Transverse colon (tissue), 4 donors: ENCODE data around the gene CILP2. TPM values are rescaled to one million over a fixed set of nuclear protein-coding genes. Genes with fewer than 3 reads are reported as not detected.

Experiments
- DNase-seq: peaks from one replicate; pipeline ENCODE4 v3.0.0-alpha.2; 2019
- H3K27ac ChIP-seq, 4 donors: fragments of 200-600 bp; sonication (generic); 2 replicates each; pipeline ENCODE4 v1.5.1; 2016 to 2018; ENCODE audit warnings: inconsistent platforms in 4 of 4
- H3K27me3 ChIP-seq: fragments of 200-600 bp; sonication (generic); 2 replicates; pipeline ENCODE4 v1.5.1; 2017; ENCODE audit warnings: inconsistent platforms
- H3K36me3 ChIP-seq, 4 donors: fragments of 200-600 bp; sonication (generic); 2 replicates each; pipeline ENCODE4 v1.5.1; 2017 to 2019; ENCODE audit warnings: inconsistent platforms in 4 of 4
- H3K4me1 ChIP-seq, 4 donors: fragments of 200-600 bp; sonication (generic); 2 replicates each; pipeline ENCODE4 v1.5.1; 2017 to 2020; ENCODE audit warnings: inconsistent platforms in 4 of 4
- H3K4me3 ChIP-seq, 4 donors: fragments of 200-600 bp; sonication (generic); 1 replicate in 1 of 4; 2 replicates in 3 of 4; pipeline versions ENCODE4 v1.5.1 to v1.6.1; 2017 to 2019; ENCODE audit warnings: inconsistent platforms in 4 of 4
- H3K9me3 ChIP-seq, 2 donors: fragments of 200-600 bp; sonication (generic); 2 replicates each; pipeline ENCODE4 v1.5.1; 2017 to 2019; ENCODE audit warnings: inconsistent platforms in 2 of 2
- CTCF ChIP-seq, 5 experiments: fragments of 200-600 bp in 3 of 5; fragments of 450-650 bp in 2 of 5; sonication (generic) in 3 of 5; IDR thresholded peaks; 1 replicate in 2 of 5; 2 replicates in 3 of 5; pipeline ENCODE4 v1.5.1; 2016 to 2017; ENCODE audit warnings: antibody characterized with exemption in 5 of 5, inconsistent platforms in 3 of 5, mild to moderate bottlenecking in 2 of 5, moderate library complexity in 1 of 5
- EP300 ChIP-seq: sonication (generic); formaldehyde crosslinking; IDR thresholded peaks from one replicate; pipeline ENCODE4 v1.6.1; 2017; ENCODE audit warnings: antibody characterized with exemption, low read depth
- POLR2A ChIP-seq: fragments of 450-650 bp; IDR thresholded peaks from one replicate; pipeline ENCODE4 v1.6.1; 2016; ENCODE audit warnings: antibody characterized with exemption, mild to moderate bottlenecking, moderate library complexity
- POLR2AphosphoS5 ChIP-seq, 3 donors: sonication (generic); formaldehyde crosslinking; IDR thresholded peaks; one replicate each; pipeline ENCODE4 v1.6.1; 2016; ENCODE audit warnings: antibody characterized with exemption in 3 of 3
- WGBS, 2 donors: methylation state at CpG; one replicate each; pipeline ENCODE4 v1.1.5; 2018; ENCODE audit warnings: low coverage in 1 of 2; 5-methylcytosine and 5-hydroxymethylcytosine counted together
- in situ Hi-C, 4 donors: fragments of 200-750 bp; cut with MboI; loops; one replicate each; pipeline versions ENCODE4 v1.15.0 to v1.15.1; 2017; ENCODE audit warnings: low sequenced_read_pairs in 3 of 4, low pct_ligation_motif_present in 1 of 4, low pct_unique_long_range_greater_than_20kb in 1 of 4
- intact Hi-C: fragments of 100-400 bp; cut with DNase I; formaldehyde crosslinking; loops from one replicate; pipeline ENCODE4 v1.15.1; 2023; ENCODE audit warnings: low total_unique reads
- total RNA-seq, 4 donors: library from RNA; depleted of rRNA; stranded (reverse); fragments of >200 nt; gene quantifications; one replicate each; pipeline ENCODE4 v1.1.0, GENCODE V29; 2016

CILP2 gene
- total RNA-seq, 4 donors from 2014 or later: 0.48 TPM; not detected in 3

GRCh38 chr19:19554074-19555023 lies 16.3 kb downstream of the CILP2 start:
- H3K9me3 ChIP-seq: no peaks in the 10 kb centered on the region
- DNase-seq: peak; percentile 62
- no peak overlapping the region for H3K4me3 ChIP-seq
- intact Hi-C loops: no loop called here
- H3K27me3 ChIP-seq: peaks cover 4% of the 10 kb centered on the region
- no peaks in the 10 kb centered on the region for H3K36me3 ChIP-seq
- TF ChIP-seq POLR2A (no peak), EP300 (no peak), POLR2AphosphoS5 (IDR thresholded peaks at IDR 0.05) (no peak), CTCF (IDR thresholded peaks at IDR 0.05) (peak; percentile 58 to 84 (median 67))
- in situ Hi-C loops: no loop called here
- no peaks in the 10 kb centered on the region for H3K4me1 ChIP-seq
- H3K27ac ChIP-seq: no peak overlapping the region
- 12 to 71% methylated on average over 6 to 32 of the region's 34 CpGs for WGBS, 2 donors

GRCh38 chr19:19558055-19558454 lies 20.0 kb downstream of the CILP2 start:
- intact Hi-C loops: no loop called here
- DNase-seq: no peak
- WGBS, 2 donors: 84 to 100% methylated on average over 1 to 15 of the region's 15 CpGs
- Histone ChIP-seq H3K9me3 (no peaks in the 10 kb centered on the region), H3K4me3 (no peak overlapping the region), H3K4me1 (no peaks in the 10 kb centered on the region), H3K36me3 (no peaks in the 10 kb centered on the region), H3K27me3 (no peaks in the 10 kb centered on the region), H3K27ac (no peak overlapping the region)
- in situ Hi-C loops: no loop called here
- TF ChIP-seq POLR2A (no peak), POLR2AphosphoS5 (IDR thresholded peaks at IDR 0.05) (no peak), CTCF (IDR thresholded peaks at IDR 0.05) (no peak), EP300 (no peak)

GRCh38 chr19:19558636-19559035 lies 20.6 kb downstream of the CILP2 start:
- intact Hi-C loops: no loop called here
- no peak for DNase-seq
- Histone ChIP-seq H3K4me3 (no peak overlapping the region), H3K36me3 (no peaks in the 10 kb centered on the region), H3K27ac (no peak overlapping the region), H3K9me3 (no peaks in the 10 kb centered on the region), H3K4me1 (no peaks in the 10 kb centered on the region), H3K27me3 (no peaks in the 10 kb centered on the region)
- in situ Hi-C loops: no loop called here
- 94% methylated on average over 16 of the region's 16 CpGs; no CpG with 5 or more reads in 1 of the 2 donors for WGBS, 2 donors
- no peak for TF ChIP-seq EP300
- no peak for TF ChIP-seq POLR2AphosphoS5 (IDR thresholded peaks at IDR 0.05)
- no peak for TF ChIP-seq CTCF (IDR thresholded peaks at IDR 0.05)
- TF ChIP-seq POLR2A: no peak

GRCh38 chr19:19559931-19560330 lies 21.9 kb downstream of the CILP2 start:
- in situ Hi-C loops (no loop called here), intact Hi-C loops (no loop called here)
- no peaks in the 10 kb centered on the region for H3K36me3 ChIP-seq
- no peak overlapping the region for H3K4me3 ChIP-seq
- no peak for DNase-seq
- no peaks in the 10 kb centered on the region for H3K27me3 ChIP-seq
- TF ChIP-seq POLR2A (no peak), EP300 (no peak), CTCF (IDR thresholded peaks at IDR 0.05) (no peak), POLR2AphosphoS5 (IDR thresholded peaks at IDR 0.05) (no peak)
- no peak overlapping the region for H3K27ac ChIP-seq
- no peaks in the 10 kb centered on the region for H3K9me3 ChIP-seq
- H3K4me1 ChIP-seq: no peaks in the 10 kb centered on the region
- 72 to 81% methylated on average over 2 to 4 of the region's 4 CpGs for WGBS, 2 donors
